SK-MEL-5 (cell line): ENCODE data around the gene ZNF202. TPM values are rescaled to one million over a fixed set of nuclear protein-coding genes. Genes with fewer than 3 reads are reported as not detected.

Experiments used
- DNase-seq: peaks from one replicate; pipeline ENCODE4 v3.0.0-alpha.2; 2016; ENCODE audit warnings: low read depth, low spot score
- in situ Hi-C: cut with HindIII; loops from 2 replicates; pipeline ENCODE4 v1.10.0; 2016; ENCODE audit warnings: low sequenced_read_pairs, high pct_unique_total_duplicates, low pct_unique_long_range_greater_than_20kb
- polyA plus RNA-seq, 2 experiments: library from polyadenylated mRNA; depleted of rRNA; stranded (reverse); fragments of >200 nt; gene quantifications; 2 replicates each; pipeline ENCODE4 v1.2.3, GENCODE V29; 2015
- total RNA-seq: library from RNA; depleted of rRNA; stranded (reverse); fragments of >200 nt; shearing (Covaris generic); gene quantifications from 2 replicates; pipeline ENCODE4 v1.2.3, GENCODE V29; 2014; rRNA removed

Gene ZNF202
- 5.8 and 7.6 TPM in 2 replicates for total RNA-seq
- 6.1 and 7.8 TPM in 2 replicates for polyA plus RNA-seq (2015; cell fraction: cytosol; rRNA removed)
- polyA plus RNA-seq (2015; cell fraction: nucleus; rRNA removed): 74.0 and 74.4 TPM in 2 replicates

DNA sequence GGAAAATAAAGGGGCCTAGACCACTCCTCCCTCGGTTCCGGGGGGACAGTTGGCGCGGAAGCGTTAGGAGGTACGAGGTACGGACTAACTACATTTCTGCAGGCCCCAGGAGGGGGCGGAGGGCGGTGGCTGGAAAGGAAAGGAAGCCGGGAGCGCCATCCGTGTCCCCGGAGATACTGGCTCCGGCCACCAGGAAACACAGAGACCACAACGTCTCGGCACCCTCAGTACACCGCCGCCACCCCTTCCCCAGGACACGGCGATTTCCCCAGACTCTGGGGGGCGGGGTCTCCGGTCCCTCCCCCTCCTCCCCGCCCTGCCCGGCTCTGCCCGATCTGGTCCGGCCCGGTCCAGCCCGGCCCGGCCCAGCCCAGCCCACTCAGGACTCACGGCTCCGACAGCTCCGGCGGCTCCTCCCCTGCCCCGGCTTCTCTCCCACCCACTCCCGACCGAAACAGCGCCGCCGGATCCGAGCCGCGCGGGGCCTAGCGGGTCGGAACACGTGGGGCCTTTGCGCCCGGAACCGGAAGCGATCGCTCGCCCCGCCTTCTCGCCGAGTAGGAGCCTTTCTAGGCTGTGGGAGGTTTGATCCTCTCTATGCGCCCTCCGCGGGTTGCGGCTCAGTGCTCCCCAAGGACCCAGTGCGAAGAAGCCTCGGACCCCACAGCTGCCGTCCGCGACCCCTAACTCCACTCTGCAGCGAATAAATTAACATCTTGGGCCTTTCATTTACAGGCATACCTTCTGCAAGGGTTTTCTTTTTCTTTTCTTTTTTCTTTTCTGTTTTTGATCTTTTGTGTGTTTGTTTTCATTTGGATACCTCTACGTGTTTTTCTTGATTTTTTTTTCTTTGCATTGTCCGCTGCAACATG is at the start of gene ZNF202:
ZNF202 (minus strand) TSS at position 502 of the 872 bp plus-strand sequence. CDS start 10,772 bp downstream, outside the sequence.
- in situ Hi-C loops: no loop called here

DNA sequence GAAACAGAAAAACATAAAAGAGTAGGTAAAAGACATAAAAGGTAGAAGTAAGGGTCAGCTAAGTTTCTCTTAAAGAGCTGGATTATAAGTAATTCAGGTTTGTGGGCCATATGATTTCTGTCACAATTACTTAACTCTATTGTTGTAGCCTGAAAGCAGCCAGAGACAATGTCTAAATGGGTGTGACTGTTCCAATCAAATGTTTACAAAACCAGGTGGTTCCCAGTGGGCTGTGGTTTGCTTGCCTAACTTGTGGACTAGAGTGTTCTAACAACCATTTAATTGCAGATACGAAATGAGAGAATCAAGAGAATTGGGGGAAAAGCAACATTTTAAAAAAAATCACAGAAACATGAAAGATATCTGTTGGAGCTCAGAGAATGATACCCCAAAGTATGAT is 42.1 kb upstream of the ZNF202 start:
- in situ Hi-C loops: no loop called here
- no peak for DNase-seq

More for the DNA sequence above, at the start of gene ZNF202:
- peak; percentile 85 for DNase-seq

DNA sequence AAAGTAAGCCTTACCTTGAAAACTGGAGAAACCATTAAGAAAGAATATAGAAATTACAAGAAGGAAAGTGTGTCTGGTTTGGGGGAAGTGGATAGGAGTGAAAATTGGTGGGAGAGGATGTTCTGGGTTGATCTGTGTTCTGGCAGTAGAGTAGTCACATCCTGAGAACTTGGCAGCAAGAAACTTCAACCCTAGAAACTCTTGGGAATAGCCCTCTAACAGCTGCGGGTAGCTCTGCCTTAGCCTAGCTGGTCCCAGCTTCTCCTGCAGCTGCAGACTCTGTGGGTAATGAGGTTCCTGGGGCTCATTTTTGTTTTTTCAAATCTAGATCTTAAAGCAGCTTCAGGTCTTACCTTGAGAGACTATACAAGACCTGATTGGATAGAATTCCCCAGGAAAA is 37.1 kb upstream of the ZNF202 start:
- in situ Hi-C loops: no loop called here

DNA sequence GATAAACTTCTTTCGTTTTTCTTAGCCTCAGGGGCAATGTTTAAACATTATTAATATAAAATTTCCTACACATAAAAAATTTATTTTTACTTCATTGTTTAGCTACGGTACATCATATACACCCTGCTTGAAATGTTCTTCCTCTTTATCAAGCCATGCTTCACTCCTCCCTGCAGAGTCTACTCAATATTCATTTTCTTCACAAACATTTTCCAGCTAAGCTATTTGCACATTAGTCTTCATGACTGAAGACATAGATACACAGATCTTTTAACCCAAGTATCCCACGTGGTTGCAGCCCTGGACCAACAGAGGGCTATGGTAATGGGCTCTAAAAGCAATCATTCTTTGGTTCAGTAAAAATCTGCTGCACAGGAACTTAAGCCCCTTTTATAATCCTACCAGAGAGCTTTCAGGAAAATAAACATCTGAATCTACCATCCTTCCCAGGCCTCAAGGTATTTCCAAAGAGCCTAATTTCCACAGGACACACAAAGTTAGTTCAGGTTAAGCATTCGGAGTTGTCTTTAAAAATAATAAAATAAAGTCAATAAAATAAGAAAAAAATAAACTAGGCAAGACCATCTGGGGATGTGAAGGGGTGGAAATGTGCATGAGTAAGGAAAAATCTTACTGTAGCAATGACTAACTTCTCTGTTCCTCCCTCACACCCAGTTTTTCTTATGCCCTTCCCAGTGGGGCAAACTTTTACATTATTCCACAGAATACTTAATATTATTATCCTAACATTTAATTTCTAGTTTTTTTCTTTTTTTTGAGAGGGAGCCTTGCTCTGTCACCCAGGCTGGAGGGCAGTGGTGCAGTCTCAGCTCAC is 34.5 kb upstream of the ZNF202 start:
- in situ Hi-C loops: no loop called here
- no peak for DNase-seq

More for the DNA sequence above, 37.1 kb upstream of the ZNF202 start:
- no peak for DNase-seq

DNA sequence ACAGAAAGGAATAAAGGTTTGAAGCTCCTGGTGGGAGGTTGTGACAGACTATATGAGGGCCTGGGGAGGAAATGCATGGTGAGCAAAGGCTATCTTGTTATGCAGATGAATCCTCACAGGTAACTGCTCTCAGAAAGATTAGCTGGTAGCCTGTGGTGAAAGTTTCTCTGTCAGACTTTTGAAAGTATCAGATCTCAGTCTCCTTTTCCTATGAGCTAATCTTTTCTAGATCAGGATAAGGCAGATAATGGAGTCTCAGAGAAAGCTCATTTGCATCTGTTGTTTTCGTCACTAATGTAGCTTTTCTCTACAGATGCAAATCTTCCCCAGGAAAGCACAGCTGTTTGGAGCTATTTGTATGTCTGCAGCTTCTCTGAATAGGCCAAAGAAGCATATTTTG is 33.8 kb upstream of the ZNF202 start:
- DNase-seq: no peak
- in situ Hi-C loops: no loop called here

DNA sequence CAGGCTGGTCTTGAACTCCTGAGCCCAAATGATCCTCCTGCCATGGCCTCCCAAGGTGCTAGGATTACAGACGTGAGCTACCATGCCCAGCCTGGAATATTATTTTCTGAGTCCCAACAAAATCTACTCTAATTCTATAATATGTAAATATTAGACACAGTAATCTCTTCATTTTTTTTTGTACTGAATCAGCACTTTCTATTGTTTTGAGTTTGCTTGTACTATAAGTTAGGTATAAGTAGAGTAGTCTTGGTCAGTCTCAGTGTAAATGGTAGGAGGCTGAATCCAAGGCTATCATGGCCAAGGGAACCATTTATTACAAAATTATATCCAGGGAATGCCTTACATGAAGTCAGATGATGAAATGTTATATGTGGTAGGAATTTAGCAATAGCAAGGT is 32.5 kb upstream of the ZNF202 start:
- in situ Hi-C loops: no loop called here

DNA sequence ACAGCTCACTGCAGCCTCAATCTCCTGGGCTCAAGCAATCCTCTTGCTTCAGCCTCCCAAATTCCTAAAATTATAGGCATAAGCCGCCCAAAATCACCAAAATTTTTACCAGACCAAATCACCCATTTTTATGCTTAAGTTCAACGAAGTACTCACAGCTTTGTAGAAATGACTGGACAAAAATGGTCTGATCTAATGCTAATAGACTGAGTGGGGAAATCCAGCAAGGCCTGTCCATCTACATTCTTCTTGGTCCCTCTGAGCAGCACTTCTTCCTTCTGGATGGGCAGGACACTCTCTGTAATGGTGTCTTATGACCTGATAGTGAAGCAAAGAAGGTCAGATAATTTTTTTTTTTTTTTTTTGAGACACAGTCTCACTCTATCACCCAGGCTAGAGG is 31.6 kb upstream of the ZNF202 start:
- DNase-seq: no peak
- in situ Hi-C loops: no loop called here

More for the DNA sequence above, 32.5 kb upstream of the ZNF202 start:
- DNase-seq: no peak

DNA sequence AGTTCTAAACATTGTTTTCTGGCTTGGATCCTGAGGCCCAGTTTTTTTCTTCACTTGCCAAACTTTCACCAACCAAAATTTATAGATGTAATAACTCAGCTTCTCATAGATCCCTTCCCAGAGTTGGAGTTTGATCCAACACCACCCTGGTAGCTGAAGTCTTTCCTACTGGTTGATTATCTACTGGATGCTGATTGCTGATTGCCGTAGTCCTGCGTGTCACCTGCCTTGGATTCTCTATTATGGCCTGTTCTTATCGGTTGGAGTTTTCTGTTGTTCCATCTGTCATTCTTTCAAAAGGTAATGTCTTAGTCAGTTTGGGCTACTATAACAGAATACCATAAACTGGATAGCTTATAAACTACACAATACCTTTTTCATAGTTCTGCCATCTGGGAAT is 30.2 kb upstream of the ZNF202 start:
- DNase-seq: no peak
- in situ Hi-C loops: no loop called here

DNA sequence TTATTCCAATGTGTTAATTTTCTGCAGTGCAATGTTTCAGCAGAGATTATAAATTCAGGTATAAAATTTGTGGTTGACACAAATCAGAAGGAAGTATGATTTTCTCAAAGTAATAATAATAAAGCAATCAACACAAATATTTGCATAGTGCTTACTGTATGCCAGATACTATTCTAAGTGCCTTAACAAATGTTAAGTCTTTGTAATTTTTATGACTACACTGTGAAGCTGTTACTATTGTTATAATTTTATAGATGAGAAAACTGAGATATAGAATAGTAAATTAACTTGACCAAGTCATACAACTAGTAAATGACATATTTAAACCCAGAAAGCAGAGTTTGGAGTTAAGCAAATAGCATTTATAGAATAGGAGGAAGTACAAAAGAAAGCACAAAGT is 29.3 kb upstream of the ZNF202 start:
- DNase-seq: no peak
- in situ Hi-C loops: no loop called here

DNA sequence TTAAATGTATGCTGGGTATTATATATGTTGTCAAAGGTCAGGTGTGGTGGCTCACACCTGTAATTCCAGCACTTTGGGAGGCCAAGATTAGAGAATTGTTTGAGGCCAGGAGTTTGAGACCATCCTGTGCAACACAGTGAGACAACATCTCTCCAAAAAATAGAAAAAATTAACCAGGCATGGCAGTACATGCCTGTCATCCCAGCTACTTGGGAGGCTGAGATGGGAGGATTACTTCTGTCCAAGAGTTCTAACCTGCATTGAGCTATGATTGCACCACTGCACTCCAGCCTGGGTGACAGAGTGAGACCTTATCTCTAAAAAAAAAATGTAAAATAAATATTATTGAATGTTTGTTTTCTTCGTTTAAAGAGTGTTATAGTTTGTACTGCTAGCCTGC is 24.1 kb upstream of the ZNF202 start:
- in situ Hi-C loops: no loop called here
- DNase-seq: no peak

DNA sequence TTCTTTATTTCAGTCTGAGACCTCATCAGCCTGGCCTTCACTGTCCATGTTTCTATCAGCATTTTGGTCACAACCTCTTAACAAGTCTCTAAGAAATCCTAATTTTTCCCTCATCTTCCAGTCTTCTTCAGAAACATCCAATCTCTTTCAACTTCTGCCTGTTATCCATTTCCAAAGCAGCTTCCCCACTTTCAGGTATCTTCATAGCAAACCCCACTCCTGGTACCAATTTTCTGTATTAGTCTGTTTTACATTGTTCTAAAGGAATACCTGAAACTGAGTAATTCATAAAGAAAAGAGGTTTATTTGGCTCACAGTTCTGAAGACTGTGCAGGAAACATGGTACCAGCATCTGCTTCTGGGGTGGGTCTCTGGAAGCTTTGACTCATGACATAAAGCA is 21.0 kb upstream of the ZNF202 start:
- in situ Hi-C loops: no loop called here
- no peak for DNase-seq

DNA sequence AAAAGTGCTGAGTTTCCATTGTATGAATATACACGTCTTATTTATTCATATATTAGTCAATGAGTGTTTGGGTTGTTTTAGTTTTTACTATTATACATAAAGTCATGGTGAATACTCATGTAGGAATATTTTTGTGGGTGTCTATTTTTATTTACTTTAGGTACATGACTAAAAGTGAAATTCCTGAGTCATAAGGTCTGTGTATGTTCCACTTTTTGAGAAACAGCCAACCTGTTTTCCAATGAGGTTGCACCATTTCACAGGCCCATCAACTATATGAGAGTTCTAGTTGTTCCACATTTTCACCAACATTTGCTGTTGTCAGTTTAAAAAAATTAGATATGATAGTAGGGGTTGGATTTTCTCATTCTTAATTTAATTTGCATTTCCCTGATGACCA is 19.4 kb upstream of the ZNF202 start:
- DNase-seq: no peak

DNA sequence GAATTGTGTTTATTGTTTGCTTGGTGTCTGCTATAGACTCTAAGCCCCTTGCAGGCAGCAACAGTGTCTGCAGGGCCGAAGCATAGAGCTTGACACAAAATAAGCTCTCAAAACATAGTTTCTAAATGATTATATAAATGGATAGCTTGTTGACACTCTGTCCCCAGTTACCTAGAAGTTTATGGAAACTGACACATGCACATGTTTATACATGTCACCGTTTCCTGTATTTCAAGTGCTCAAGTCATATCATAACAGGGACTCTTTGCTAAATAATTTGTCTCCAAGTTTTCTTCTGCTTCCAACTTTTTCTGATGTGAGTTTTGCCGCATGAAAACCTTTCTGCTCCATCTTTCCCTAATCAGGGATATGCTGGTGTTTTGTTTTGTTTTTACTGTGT is 16.5 kb upstream of the ZNF202 start:
- DNase-seq: no peak
- in situ Hi-C loops: no loop called here

More for the DNA sequence above, 19.4 kb upstream of the ZNF202 start:
- in situ Hi-C loops: no loop called here

DNA sequence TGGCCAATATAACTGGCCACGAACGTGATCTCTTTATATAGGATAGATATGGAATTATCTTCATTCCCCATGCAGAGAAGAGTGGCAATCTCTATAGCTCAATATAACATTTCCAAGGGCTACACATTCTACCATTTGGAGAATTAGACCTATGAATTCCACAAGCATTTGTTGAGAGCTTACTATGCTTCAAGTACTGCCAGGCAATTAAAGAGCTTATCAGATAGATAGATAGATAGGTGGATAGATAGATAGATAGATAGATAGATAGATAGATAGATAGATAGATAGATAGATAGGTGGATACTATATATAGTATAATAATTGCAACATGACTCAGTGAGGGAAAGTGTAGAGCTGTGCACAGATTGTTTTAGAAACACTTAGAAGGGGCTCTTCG is 14.4 kb upstream of the ZNF202 start:
- in situ Hi-C loops: no loop called here
- no peak for DNase-seq

DNA sequence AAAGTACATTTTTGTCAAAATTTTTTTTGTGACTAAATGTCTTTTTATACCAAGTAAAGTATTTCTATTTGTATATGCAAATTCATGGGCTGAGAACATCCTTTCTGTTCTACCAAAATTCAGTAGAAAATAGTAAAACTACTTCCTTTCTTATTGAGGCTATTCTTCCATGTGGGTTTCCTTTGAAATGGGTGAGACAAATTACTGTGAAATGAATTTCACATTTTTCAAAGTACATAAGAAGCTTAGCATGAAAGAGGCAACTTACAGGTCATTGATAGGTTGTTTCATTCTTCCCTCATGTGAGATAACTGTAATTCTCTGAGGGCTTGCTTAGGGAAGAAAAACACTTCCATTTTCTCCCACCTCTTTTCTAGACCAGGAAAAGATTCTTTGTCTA is 13.9 kb upstream of the ZNF202 start:
- in situ Hi-C loops: no loop called here
- no peak for DNase-seq

DNA sequence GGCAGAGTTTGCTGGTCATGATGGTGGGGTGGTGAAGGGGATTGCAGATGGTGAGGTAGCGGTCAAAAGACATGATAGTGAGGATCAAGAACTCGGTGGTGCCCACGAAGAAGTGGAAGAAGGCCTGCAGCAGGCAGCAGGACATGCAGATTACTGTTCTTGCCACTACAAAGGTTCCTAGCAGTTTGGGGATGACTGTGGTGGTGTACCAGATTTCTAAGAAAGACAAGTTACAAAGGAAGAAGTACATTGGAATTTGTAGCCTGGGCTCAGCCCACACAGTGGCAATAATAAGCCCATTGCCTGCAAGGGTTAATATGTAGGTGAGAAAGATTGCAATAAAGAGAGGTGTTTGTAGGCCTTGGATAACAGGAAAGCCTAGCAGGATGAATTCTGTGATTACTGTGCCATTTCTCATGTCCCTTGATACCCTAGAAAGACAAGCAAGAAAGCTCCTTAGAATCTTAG is 12.7 kb upstream of the ZNF202 start, which contains the start of gene OR6X1:
OR6X1 (minus strand) TSS at position 418 of the 468 bp plus-strand sequence; CDS start at position 418, 0 bp downstream.
- in situ Hi-C loops: no loop called here

DNA sequence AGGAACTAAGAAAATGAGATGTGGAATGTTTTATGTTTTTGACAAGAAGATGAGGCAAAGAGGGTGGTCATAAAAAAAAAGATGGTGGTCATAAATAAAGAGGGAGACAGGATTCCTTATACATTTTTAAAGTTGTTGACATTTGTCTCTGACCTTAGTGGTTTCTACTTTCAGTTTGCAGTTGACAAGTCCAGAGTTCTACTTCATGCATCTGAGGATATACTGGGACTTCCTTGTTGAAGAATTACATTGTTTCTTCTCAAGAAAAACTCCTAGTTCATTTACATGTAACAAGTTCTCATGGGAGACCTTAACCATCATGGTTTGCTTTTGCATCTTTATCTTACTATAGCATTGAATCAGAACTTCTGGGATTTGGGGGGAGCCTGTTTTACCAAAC is 11.7 kb upstream of the ZNF202 start:
- DNase-seq: no peak
- in situ Hi-C loops: no loop called here

More for the DNA sequence above, 12.7 kb upstream of the ZNF202 start, which contains the start of gene OR6X1:
- no peak for DNase-seq

DNA sequence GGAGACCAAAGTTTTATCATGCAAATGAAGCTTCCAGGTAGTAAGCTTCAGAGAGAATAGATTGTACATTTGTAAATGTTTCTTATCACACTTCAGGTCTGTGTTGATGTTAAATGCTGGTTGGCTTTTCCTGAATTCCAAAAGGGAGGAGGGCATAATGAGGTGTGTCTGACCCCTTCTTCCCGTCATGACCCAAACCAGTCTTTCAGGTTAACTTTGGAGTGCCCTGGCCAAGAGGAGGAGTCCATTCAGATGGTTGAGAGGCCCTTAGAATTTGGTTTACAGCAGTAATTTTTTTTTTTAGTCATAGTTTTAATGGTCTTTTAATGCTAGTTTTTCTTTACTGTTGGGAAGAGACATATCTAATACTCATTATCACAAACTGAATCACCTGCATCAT is 10.3 kb upstream of the ZNF202 start:
- no peak for DNase-seq
- in situ Hi-C loops: no loop called here
